ENCODE measurements around the gene DYNC1LI2. TPM values are rescaled to one million over a fixed set of nuclear protein-coding genes. Genes with fewer than 3 reads are reported as not detected.

The DYNC1LI2 gene
- total and polyA plus RNA-seq, 9 of the 15 experiments (the other 6 are each of a cell fraction or from before 2014, with no cell fraction given): 5.1 to 48.9 (median 38.2) TPM

DNA sequence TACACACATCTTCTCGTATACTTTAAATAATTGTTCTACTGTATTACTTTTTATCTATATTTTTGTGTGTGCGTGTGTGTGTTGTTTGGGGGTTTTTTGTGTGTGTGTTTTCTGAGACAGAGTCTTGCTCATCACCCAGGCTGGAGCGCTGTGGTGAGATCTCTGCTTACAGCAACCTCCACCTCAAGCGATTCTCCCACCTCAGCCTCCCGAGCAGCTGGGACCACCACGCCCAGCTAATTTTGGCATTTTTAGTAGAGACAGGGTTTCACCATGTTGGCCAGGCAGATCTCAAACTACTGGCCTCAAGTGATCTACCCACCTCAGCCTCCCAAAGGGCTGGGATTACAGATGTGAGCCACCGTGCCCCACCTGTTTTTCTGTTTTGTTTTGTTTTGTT, 53.4 kb downstream of the DYNC1LI2 start:
- Histone ChIP-seq H3K4me2 (ENCODE audit: insufficient read depth, low read length) (no peak overlapping the region), H3K36me3 (ENCODE audit: control insufficient read depth, insufficient read depth, low read length) (peaks cover 5% of the 10 kb centered on the region; the same call in 1 of the 3 replicates), H3K9me3 (replicated peaks; ENCODE audit: control insufficient read depth, insufficient read depth, low read depth, low read length) (no peaks in the 10 kb centered on the region), H3K9ac (ENCODE audit: insufficient read depth in 1 of 2, low read depth in 2 of 2, low read length in 2 of 2) (peak overlapping the region in 1 of 2 experiments; percentile 78; a peak in 2 of 4 replicates), H3K27me3 (ENCODE audit: control insufficient read depth in 2 of 2, insufficient read depth in 2 of 2, low read length in 2 of 2) (no peaks in the 10 kb centered on the region), H3K4me1 (replicated peaks in 1 of 2; ENCODE audit: control insufficient read depth in 2 of 2, insufficient read depth in 2 of 2, low read length in 2 of 2) (peaks cover 19 to 25% of the 10 kb centered on the region in 2 experiments), H3K9me1 (ENCODE audit: control insufficient read depth, insufficient read depth, low read length) (no peaks in the 10 kb centered on the region), H4K20me1 (replicated peaks; ENCODE audit: control insufficient read depth, insufficient read depth, low read length) (peaks cover 6% of the 10 kb centered on the region; the same call in 1 of the 2 replicates), H3K79me2 (ENCODE audit: control insufficient read depth, insufficient read depth, low read length) (peaks cover 28% of the 10 kb centered on the region), H3K4me3 (no peak overlapping the region), H2AFZ (ENCODE audit: low read depth, low read length) (no peak overlapping the region), H3K27ac (ENCODE audit: extremely low read depth, low read depth, low read length) (no peak overlapping the region)
- BruUV-seq (replicated peaks): no TSS peak
- DNase-seq (ENCODE audit: extremely low read depth in 1 of 4, low spot score in 3 of 4) (no peak), FAIRE-seq (no peak), ATAC-seq (no peak)
- in situ Hi-C loops (cut with MboI): no loop called here
- intact Hi-C loops (cut with micrococcal nuclease): loop anchor here (5.0 kb wide), 1 partner anchor 81 kb away; no protein-coding TSS in a partner anchor
- ChIA-PET CTCF (ENCODE audit: low intra/inter-chr PET ratio) (no interaction called here), POLR2A (interaction anchor here (0.9 to 1.2 kb wide), 2 partner anchors 23 to 222 kb away, joined by 3 to 4 read pairs; no protein-coding TSS in a partner anchor)
- TF ChIP-seq ZNF274 (IDR thresholded peaks at IDR 0.05; ENCODE audit: borderline replicate concordance, low read depth, low read length) (no peak), PHF8 (IDR thresholded peaks at IDR 0.05; ENCODE audit: borderline replicate concordance, low read length) (no peak), ZNF146 (CRISPR knock-in tag; IDR thresholded peaks at IDR 0.05; ENCODE audit: unreplicated experiment) (no peak), POLR2AphosphoS2 (IDR thresholded peaks at IDR 0.05; ENCODE audit: low read length) (no peak), E2F8 (IDR thresholded peaks at IDR 0.05; ENCODE audit: low read depth, partially characterized antibody) (no peak), ETV6 (IDR thresholded peaks at IDR 0.05; ENCODE audit: borderline replicate concordance in 1 of 2, low read depth in 2 of 2, low read length in 1 of 2) (no peak), ETV6 (CRISPR knock-in tag; IDR thresholded peaks at IDR 0.05; ENCODE audit: borderline replicate concordance) (no peak), ZNF589 (CRISPR knock-in tag; IDR thresholded peaks at IDR 0.05; ENCODE audit: low read depth) (no peak)
- TF ChIP-seq, protein P1, sequence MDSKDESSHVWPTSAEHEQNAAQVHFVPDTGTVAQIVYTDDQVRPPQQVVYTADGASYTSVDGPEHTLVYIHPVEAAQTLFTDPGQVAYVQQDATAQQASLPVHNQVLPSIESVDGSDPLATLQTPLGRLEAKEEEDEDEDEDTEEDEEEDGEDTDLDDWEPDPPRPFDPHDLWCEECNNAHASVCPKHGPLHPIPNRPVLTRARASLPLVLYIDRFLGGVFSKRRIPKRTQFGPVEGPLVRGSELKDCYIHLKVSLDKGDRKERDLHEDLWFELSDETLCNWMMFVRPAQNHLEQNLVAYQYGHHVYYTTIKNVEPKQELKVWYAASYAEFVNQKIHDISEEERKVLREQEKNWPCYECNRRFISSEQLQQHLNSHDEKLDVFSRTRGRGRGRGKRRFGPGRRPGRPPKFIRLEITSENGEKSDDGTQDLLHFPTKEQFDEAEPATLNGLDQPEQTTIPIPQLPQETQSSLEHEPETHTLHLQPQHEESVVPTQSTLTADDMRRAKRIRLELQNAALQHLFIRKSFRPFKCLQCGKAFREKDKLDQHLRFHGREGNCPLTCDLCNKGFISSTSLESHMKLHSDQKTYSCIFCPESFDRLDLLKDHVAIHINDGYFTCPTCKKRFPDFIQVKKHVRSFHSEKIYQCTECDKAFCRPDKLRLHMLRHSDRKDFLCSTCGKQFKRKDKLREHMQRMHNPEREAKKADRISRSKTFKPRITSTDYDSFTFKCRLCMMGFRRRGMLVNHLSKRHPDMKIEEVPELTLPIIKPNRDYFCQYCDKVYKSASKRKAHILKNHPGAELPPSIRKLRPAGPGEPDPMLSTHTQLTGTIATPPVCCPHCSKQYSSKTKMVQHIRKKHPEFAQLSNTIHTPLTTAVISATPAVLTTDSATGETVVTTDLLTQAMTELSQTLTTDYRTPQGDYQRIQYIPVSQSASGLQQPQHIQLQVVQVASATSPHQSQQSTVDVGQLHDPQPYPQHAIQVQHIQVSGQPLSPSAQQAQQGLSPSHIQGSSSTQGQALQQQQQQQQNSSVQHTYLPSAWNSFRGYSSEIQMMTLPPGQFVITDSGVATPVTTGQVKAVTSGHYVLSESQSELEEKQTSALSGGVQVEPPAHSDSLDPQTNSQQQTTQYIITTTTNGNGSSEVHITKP (IDR thresholded peaks at IDR 0.05; ENCODE audit: partially characterized antibody): no peak
- 85% methylated on average over 7 of the region's 7 CpGs for WGBS (ENCODE audit: insufficient coverage, low coverage, missing lambda C conversion rate)

Data from K562 (cell line).